ENCODE measurements around the gene KCNJ15.
A peak's percentile ranks its signal among the peaks of the same experiment; 100 is the strongest.
"Not testable (repeated sequence)": the region's sequence is repeated elsewhere in the genome, so short reads cannot be mapped to it uniquely, and the experiment has no call there.

The KCNJ15 gene

GRCh38 chr21:38243732-38244406, 12.9 kb upstream of the KCNJ15 start:
- TF ChIP-seq CTCF (IDR thresholded peaks at IDR 0.05; ENCODE audit: extremely low read depth, insufficient read depth, missing control alignments), result no peak
- in situ Hi-C loops (cut with MboI; ENCODE audit: low pct_unique_long_range_greater_than_20kb, low sequenced_read_pairs, unreplicated experiment), result no loop called here
- DNase-seq (ENCODE audit: low spot score), result peak; percentile 32

GRCh38 chr21:38244407-38244787, 12.4 kb upstream of the KCNJ15 start:
- in situ Hi-C loops (cut with MboI; ENCODE audit: low pct_unique_long_range_greater_than_20kb, low sequenced_read_pairs, unreplicated experiment), result no loop called here
- DNase-seq (ENCODE audit: low spot score), result no peak
- no peak for TF ChIP-seq CTCF (IDR thresholded peaks at IDR 0.05; ENCODE audit: extremely low read depth, insufficient read depth, missing control alignments)

- in situ Hi-C loops (cut with MboI; ENCODE audit: low pct_unique_long_range_greater_than_20kb, low sequenced_read_pairs, unreplicated experiment), result no loop called here
- peak; percentile 40 for DNase-seq (ENCODE audit: low spot score)
- TF ChIP-seq CTCF (IDR thresholded peaks at IDR 0.05; ENCODE audit: extremely low read depth, insufficient read depth, missing control alignments), result no peak
Measured at GRCh38 chr21:38244885-38245869, 11.6 kb upstream of the KCNJ15 start.

GRCh38 chr21:38246511-38246910, 10.3 kb upstream of the KCNJ15 start:
- no peak for TF ChIP-seq CTCF (IDR thresholded peaks at IDR 0.05; ENCODE audit: extremely low read depth, insufficient read depth, missing control alignments)

GRCh38 chr21:38247054-38247453, 9.7 kb upstream of the KCNJ15 start:
- in situ Hi-C loops (cut with MboI; ENCODE audit: low pct_unique_long_range_greater_than_20kb, low sequenced_read_pairs, unreplicated experiment), result not testable (repeated sequence)

More at GRCh38 chr21:38246511-38246910, 10.3 kb upstream of the KCNJ15 start:
- in situ Hi-C loops (cut with MboI; ENCODE audit: low pct_unique_long_range_greater_than_20kb, low sequenced_read_pairs, unreplicated experiment), result no loop called here
- DNase-seq (ENCODE audit: low spot score), result no peak

GRCh38 chr21:38247738-38248510, 8.9 kb upstream of the KCNJ15 start:
- DNase-seq (ENCODE audit: low spot score), result no peak
- TF ChIP-seq CTCF (IDR thresholded peaks at IDR 0.05; ENCODE audit: extremely low read depth, insufficient read depth, missing control alignments), result no peak
- in situ Hi-C loops (cut with MboI; ENCODE audit: low pct_unique_long_range_greater_than_20kb, low sequenced_read_pairs, unreplicated experiment), result no loop called here

More at GRCh38 chr21:38247054-38247453, 9.7 kb upstream of the KCNJ15 start:
- DNase-seq (ENCODE audit: low spot score), result not testable (repeated sequence)
